BJ (cell line): ENCODE measurements around the gene CPNE5. TPM values are rescaled to one million over a fixed set of nuclear protein-coding genes. Genes with fewer than 3 reads are reported as not detected.

Source experiments
- CTCF ChIA-PET: fragments of 350-600 bp; formaldehyde crosslinking; extraction: SDS; loops from one replicate; lab custom pipeline; 2021; ENCODE audit warnings: antibody characterized with exemption, inconsistent platforms; lab: Yijun Ruan, JAX
- POLR2A ChIA-PET: fragments of 300-600 bp; sonication (Branson Sonifier 250); formaldehyde crosslinking; extraction: SDS; loops from one replicate; lab custom pipeline; 2021; ENCODE audit warnings: antibody characterized with exemption; lab: Charles Lee
- DNase-seq: peaks from one replicate; pipeline ENCODE4 v3.0.0-alpha.2; 2011; ENCODE audit warnings: low read depth
- H3K27me3 ChIP-seq: 2 replicates; pipeline ENCODE4 v1.6.0; 2011; ENCODE audit warnings: low read length; ENCODE audit not compliant: control insufficient read depth, insufficient read depth
- H3K36me3 ChIP-seq: 2 replicates; pipeline ENCODE4 v1.5.1; 2011; ENCODE audit warnings: low read length; ENCODE audit not compliant: control insufficient read depth, insufficient read depth
- H3K4me3 ChIP-seq: 2 replicates; pipeline ENCODE4 v1.5.1; 2011; ENCODE audit warnings: low read depth, mild to moderate bottlenecking, control low read depth, low read length
- polyA plus RNA-seq: library from polyadenylated mRNA; depleted of rRNA; stranded (reverse); fragments of >200 nt; gene quantifications from 2 replicates; pipeline ENCODE4 v1.2.3, GENCODE V29; 2011
- TF ChIP-seq, protein P1 (sequence below): IDR thresholded peaks from 2 replicates; pipeline ENCODE4 v1.5.1; 2011; ENCODE audit warnings: low read depth, mild to moderate bottlenecking, control low read depth, inconsistent platforms, low read length, moderate library complexity; ENCODE audit not compliant: insufficient read depth

The CPNE5 gene
- polyA plus RNA-seq, 1 experiment = 0.09 TPM

GRCh38 chr6:36821581-36822335 lies 17.5 kb downstream of the CPNE5 start:
- CTCF ChIA-PET = no interaction called here
- no peak for DNase-seq
- POLR2A ChIA-PET = no interaction called here
- Histone ChIP-seq H3K4me3 (no peak overlapping the region), H3K36me3 (no peaks in the 10 kb centered on the region), H3K27me3 (no peaks in the 10 kb centered on the region; the same call in 1 of the 2 replicates)
- TF ChIP-seq, protein P1, sequence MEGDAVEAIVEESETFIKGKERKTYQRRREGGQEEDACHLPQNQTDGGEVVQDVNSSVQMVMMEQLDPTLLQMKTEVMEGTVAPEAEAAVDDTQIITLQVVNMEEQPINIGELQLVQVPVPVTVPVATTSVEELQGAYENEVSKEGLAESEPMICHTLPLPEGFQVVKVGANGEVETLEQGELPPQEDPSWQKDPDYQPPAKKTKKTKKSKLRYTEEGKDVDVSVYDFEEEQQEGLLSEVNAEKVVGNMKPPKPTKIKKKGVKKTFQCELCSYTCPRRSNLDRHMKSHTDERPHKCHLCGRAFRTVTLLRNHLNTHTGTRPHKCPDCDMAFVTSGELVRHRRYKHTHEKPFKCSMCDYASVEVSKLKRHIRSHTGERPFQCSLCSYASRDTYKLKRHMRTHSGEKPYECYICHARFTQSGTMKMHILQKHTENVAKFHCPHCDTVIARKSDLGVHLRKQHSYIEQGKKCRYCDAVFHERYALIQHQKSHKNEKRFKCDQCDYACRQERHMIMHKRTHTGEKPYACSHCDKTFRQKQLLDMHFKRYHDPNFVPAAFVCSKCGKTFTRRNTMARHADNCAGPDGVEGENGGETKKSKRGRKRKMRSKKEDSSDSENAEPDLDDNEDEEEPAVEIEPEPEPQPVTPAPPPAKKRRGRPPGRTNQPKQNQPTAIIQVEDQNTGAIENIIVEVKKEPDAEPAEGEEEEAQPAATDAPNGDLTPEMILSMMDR = no peak

- peak; percentile 23 for DNase-seq
- no peaks in the 10 kb centered on the region; the same call in 1 of the 2 replicates for H3K27me3 ChIP-seq
- ChIA-PET CTCF (interaction anchor here (0.7 to 1.3 kb wide), 4 partner anchors 10 to 198 kb away, joined by 3 to 4 read pairs (median 4); no protein-coding TSS in a partner anchor), POLR2A (no interaction called here)
- no peak overlapping the region for H3K4me3 ChIP-seq
- no peaks in the 10 kb centered on the region for H3K36me3 ChIP-seq
- TF ChIP-seq, protein P1 = no peak
Measured at GRCh38 chr6:36820700-36821580, 18.3 kb downstream of the CPNE5 start.

- Histone ChIP-seq H3K4me3 (no peak overlapping the region), H3K27me3 (no peaks in the 10 kb centered on the region; the same call in 1 of the 2 replicates), H3K36me3 (no peaks in the 10 kb centered on the region)
- ChIA-PET POLR2A (no interaction called here), CTCF (no interaction called here)
- no peak for DNase-seq
- TF ChIP-seq, protein P1 = no peak
Measured at GRCh38 chr6:36818756-36819155, 20.5 kb downstream of the CPNE5 start.

- no peaks in the 10 kb centered on the region for H3K36me3 ChIP-seq
- POLR2A ChIA-PET = no interaction called here
- DNase-seq = no peak
- TF ChIP-seq, protein P1 = no peak
- CTCF ChIA-PET = no interaction called here
- no peak overlapping the region for H3K4me3 ChIP-seq
- H3K27me3 ChIP-seq = no peaks in the 10 kb centered on the region; the same call in 1 of the 2 replicates
Measured at GRCh38 chr6:36817847-36818246, 21.4 kb downstream of the CPNE5 start.

GRCh38 chr6:36817176-36817817 lies 21.9 kb downstream of the CPNE5 start:
- Histone ChIP-seq H3K36me3 (no peaks in the 10 kb centered on the region), H3K4me3 (no peak overlapping the region), H3K27me3 (no peaks in the 10 kb centered on the region; the same call in 1 of the 2 replicates)
- DNase-seq = no peak
- CTCF ChIA-PET = interaction anchor here (0.7 to 1.2 kb wide), 2 partner anchors 19 to 31 kb away, joined by 3 read pairs; no protein-coding TSS in a partner anchor
- POLR2A ChIA-PET = interaction anchor here (0.6 kb wide), 2 partner anchors 36 to 239 kb away, joined by 4 to 5 read pairs; no protein-coding TSS in a partner anchor
- TF ChIP-seq, protein P1 = no peak
